Body of pancreas (tissue), 4 donors: ENCODE data around the gene USP40. TPM values are rescaled to one million over a fixed set of nuclear protein-coding genes. Genes with fewer than 3 reads are reported as not detected.

ENCODE experiments used
- ATAC-seq: fragments of 150-250 bp; one replicate; pipeline ENCODE4 v1.9.1; 2016
- DNase-seq, 4 donors: peaks; one replicate each; pipeline ENCODE4 v3.0.0-alpha.2; 2019
- H3K27ac ChIP-seq, 4 donors: fragments of 200-600 bp; sonication (generic); 1 replicate in 3 of 4; 2 replicates in 1 of 4; pipeline versions ENCODE4 v1.5.1 to v1.6.1; 2016 to 2019; ENCODE audit warnings: mild to moderate bottlenecking in 1 of 4, mixed read lengths in 1 of 4, moderate library complexity in 1 of 4
- H3K27me3 ChIP-seq, 2 donors: fragments of 200-600 bp; sonication (generic); one replicate each; pipeline ENCODE4 v1.6.0; 2016; ENCODE audit warnings: mild to moderate bottlenecking in 1 of 2
- H3K36me3 ChIP-seq, 2 donors: fragments of 200-600 bp; sonication (generic); replicated peaks in 1 of 2; 2 replicates each; pipeline ENCODE4 v1.5.1; 2016; ENCODE audit warnings: low read depth in 2 of 2; ENCODE audit not compliant: insufficient read depth in 1 of 2
- H3K4me1 ChIP-seq: fragments of 200-600 bp; sonication (generic); one replicate; pipeline ENCODE4 v1.6.0; 2016
- H3K4me3 ChIP-seq, 2 donors: fragments of 200-600 bp; sonication (generic); 1 replicate in 1 of 2; 2 replicates in 1 of 2; pipeline ENCODE4 v1.5.1; 2016 to 2019
- H3K9me3 ChIP-seq, 3 donors: fragments of 200-600 bp; sonication (generic); 1 replicate in 2 of 3; 2 replicates in 1 of 3; pipeline ENCODE4 v1.5.1; 2016
- CTCF ChIP-seq, 7 experiments: fragments of 450-650 bp in 4 of 7; fragments of 200-600 bp in 3 of 7; sonication (generic) in 3 of 7; IDR thresholded peaks; one replicate each; pipeline ENCODE4 v1.5.1; 2016 to 2019; ENCODE audit warnings: antibody characterized with exemption in 7 of 7
- POLR2A ChIP-seq, 3 donors: fragments of 450-650 bp; IDR thresholded peaks; one replicate each; pipeline ENCODE4 v1.6.1; 2016; ENCODE audit warnings: antibody characterized with exemption in 3 of 3, mild to moderate bottlenecking in 2 of 3
- WGBS, 2 donors: methylation state at CpG; one replicate each; pipeline ENCODE4 v1.1.5; 2017; 5-methylcytosine and 5-hydroxymethylcytosine counted together
- intact Hi-C: fragments of 100-400 bp; cut with DNase I; formaldehyde crosslinking; loops from one replicate; pipeline ENCODE4 v1.15.1; 2023
- total RNA-seq, 2 donors: library from RNA; depleted of rRNA; stranded (reverse); fragments of >200 nt; gene quantifications; one replicate each; pipeline ENCODE4 v1.1.0, GENCODE V29; 2016

USP40 gene
- total RNA-seq, 2 donors from 2014 or later, result 34.9 to 38.9 TPM

GRCh38 chr2:233456111-233456510 lies 110.5 kb downstream of the USP40 start:
- Histone ChIP-seq H3K36me3 (peaks cover 0 to 16% of the 10 kb centered on the region in 2 donors), H3K27me3 (no peaks in the 10 kb centered on the region), H3K4me3 (no peak overlapping the region), H3K27ac (no peak overlapping the region), H3K9me3 (no peaks in the 10 kb centered on the region), H3K4me1 (no peaks in the 10 kb centered on the region)
- intact Hi-C loops, result no loop called here
- ATAC-seq (no peak), DNase-seq (no peak)
- TF ChIP-seq CTCF (IDR thresholded peaks at IDR 0.05), result no peak
- WGBS, 2 donors, result 91 to 95% methylated on average over 11 of the region's 11 CpGs

- Histone ChIP-seq H3K27me3 (no peaks in the 10 kb centered on the region), H3K36me3 (peaks cover 0 to 16% of the 10 kb centered on the region in 2 donors), H3K4me1 (no peaks in the 10 kb centered on the region), H3K27ac (no peak overlapping the region), H3K9me3 (no peaks in the 10 kb centered on the region), H3K4me3 (no peak overlapping the region)
- ATAC-seq (no peak), DNase-seq (no peak)
- TF ChIP-seq POLR2A (IDR thresholded peaks at IDR 0.05) (no peak), CTCF (IDR thresholded peaks at IDR 0.05) (no peak)
- 80 to 95% methylated on average over 2 to 7 of the region's 7 CpGs for WGBS, 2 donors
- intact Hi-C loops, result no loop called here
Measured at GRCh38 chr2:233455491-233455890, 111.1 kb downstream of the USP40 start.

GRCh38 chr2:233455006-233455405 lies 111.6 kb downstream of the USP40 start:
- Histone ChIP-seq H3K9me3 (no peaks in the 10 kb centered on the region), H3K27ac (no peak overlapping the region), H3K27me3 (no peaks in the 10 kb centered on the region), H3K4me3 (no peak overlapping the region), H3K4me1 (no peaks in the 10 kb centered on the region), H3K36me3 (peaks cover 0 to 16% of the 10 kb centered on the region in 2 donors)
- intact Hi-C loops, result no loop called here
- ATAC-seq (no peak), DNase-seq (peak in 1 of 4 donors; percentile 2)
- WGBS, 2 donors, result 86 to 96% methylated on average over 11 of the region's 11 CpGs
- TF ChIP-seq CTCF (IDR thresholded peaks at IDR 0.05), result no peak
- TF ChIP-seq POLR2A (IDR thresholded peaks at IDR 0.05), result no peak

GRCh38 chr2:233453916-233454315 lies 112.7 kb downstream of the USP40 start:
- DNase-seq, result no peak
- H3K27ac ChIP-seq, result no peak overlapping the region

More at GRCh38 chr2:233453916-233454315, 112.7 kb downstream of the USP40 start:
- TF ChIP-seq CTCF (IDR thresholded peaks at IDR 0.05), result no peak
- TF ChIP-seq POLR2A (IDR thresholded peaks at IDR 0.05), result no peak
- Histone ChIP-seq H3K9me3 (no peaks in the 10 kb centered on the region), H3K4me3 (no peak overlapping the region), H3K36me3 (peaks cover 0 to 16% of the 10 kb centered on the region in 2 donors), H3K4me1 (no peaks in the 10 kb centered on the region), H3K27me3 (no peaks in the 10 kb centered on the region)
- 92 to 95% methylated on average over 8 of the region's 8 CpGs for WGBS, 2 donors
- intact Hi-C loops, result no loop called here
- ATAC-seq, result no peak
